HUES6 (cell line): ENCODE data around the gene GPR160.
"Not testable (repeated sequence)": the region's sequence is repeated elsewhere in the genome, so short reads cannot be mapped to it uniquely, and the experiment has no call there.

Experiments
- H3K27ac ChIP-seq: 2 replicates; pipeline ENCODE4 v1.7.0; 2013; ENCODE audit warnings: low read depth, mild to moderate bottlenecking, low read length, inconsistent platforms
- H3K27me3 ChIP-seq: 2 replicates; pipeline ENCODE4 v1.6.1; 2013; ENCODE audit warnings: low read length; ENCODE audit not compliant: control insufficient read depth, insufficient read depth
- H3K36me3 ChIP-seq: 2 replicates; pipeline ENCODE4 v1.6.1; 2013; ENCODE audit warnings: low read length; ENCODE audit not compliant: control insufficient read depth, insufficient read depth
- H3K4me1 ChIP-seq: 2 replicates; pipeline ENCODE4 v1.6.1; 2013; ENCODE audit warnings: low read length; ENCODE audit not compliant: control insufficient read depth, insufficient read depth
- H3K4me3 ChIP-seq: 2 replicates; pipeline ENCODE4 v1.5.1; 2013; ENCODE audit warnings: low read depth, low read length
- H3K9ac ChIP-seq: one replicate; pipeline ENCODE4 v1.6.1; 2013; ENCODE audit warnings: mild to moderate bottlenecking, low read length
- H3K9me3 ChIP-seq: 2 replicates; pipeline ENCODE4 v1.6.1; 2013; ENCODE audit warnings: low read depth, low read length; ENCODE audit not compliant: control insufficient read depth, insufficient read depth

Gene GPR160

DNA sequence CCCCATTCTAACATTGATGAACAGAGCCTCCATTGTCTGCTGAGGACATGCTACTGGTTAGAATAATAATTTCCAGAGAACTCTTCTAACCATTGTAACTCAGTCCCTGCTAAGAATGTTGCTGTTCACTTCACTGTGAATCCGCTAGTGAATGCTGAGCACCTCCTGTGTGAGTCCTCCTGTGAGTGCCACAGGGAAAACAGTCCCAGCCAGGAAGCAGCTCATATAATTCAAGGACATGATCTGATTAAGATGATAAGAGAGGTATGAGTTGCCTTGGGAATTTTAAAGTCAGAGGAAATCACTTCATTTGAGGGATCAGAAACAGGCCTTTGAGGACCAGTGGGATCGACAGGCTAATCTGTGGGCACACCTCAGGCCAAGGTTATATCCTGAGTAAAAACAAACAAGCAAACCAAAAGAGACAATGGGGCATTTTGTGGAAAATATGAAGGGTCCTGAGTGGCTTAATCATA lies 33.9 kb upstream of the GPR160 start:
- Histone ChIP-seq H3K27me3 (no peaks in the 10 kb centered on the region), H3K4me1 (no peaks in the 10 kb centered on the region), H3K9me3 (0 out of 2 replicates have a peak, but pooled peaks cover 2% of the 10 kb centered on the region), H3K36me3 (0 out of 2 replicates have a peak, but pooled peaks cover 5% of the 10 kb centered on the region), H3K9ac (no peak overlapping the region), H3K27ac (no peak overlapping the region), H3K4me3 (no peak overlapping the region)

DNA sequence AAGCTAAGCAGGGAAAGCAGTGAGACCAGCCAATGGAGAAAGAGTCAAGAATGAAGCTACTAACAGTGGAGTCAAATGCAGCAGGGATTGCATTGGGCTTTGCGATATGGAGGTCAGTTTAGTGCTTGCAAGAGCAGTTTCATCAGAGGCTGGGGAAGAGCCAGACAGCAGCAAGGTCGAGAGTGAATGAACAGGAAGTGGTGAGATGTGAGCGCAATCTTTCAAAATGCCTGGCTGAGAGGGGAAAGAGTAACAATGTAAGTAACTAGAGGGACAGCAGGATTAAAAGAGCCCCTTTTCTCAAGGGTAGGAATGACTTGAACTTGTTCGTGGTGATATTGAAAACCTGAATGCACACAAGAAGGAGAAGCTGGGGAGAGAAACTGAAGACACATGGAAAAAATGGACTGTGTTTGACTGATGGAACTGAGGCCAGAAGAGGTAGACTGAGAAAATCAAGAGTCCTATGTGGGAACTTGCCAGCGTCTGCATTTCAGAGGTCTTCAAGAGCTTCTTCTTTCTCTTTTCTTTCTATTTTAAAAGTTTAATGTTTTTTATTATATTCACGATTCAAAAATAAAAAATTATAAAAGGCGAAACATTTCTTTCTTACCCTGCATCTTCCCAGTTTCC lies 30.6 kb upstream of the GPR160 start:
- no peak overlapping the region for H3K4me3 ChIP-seq
- H3K27me3 ChIP-seq = no peaks in the 10 kb centered on the region
- no peak overlapping the region for H3K27ac ChIP-seq
- no peak overlapping the region for H3K9ac ChIP-seq
- H3K4me1 ChIP-seq = no peaks in the 10 kb centered on the region
- no peaks in the 10 kb centered on the region for H3K9me3 ChIP-seq
- no peaks in the 10 kb centered on the region for H3K36me3 ChIP-seq

DNA sequence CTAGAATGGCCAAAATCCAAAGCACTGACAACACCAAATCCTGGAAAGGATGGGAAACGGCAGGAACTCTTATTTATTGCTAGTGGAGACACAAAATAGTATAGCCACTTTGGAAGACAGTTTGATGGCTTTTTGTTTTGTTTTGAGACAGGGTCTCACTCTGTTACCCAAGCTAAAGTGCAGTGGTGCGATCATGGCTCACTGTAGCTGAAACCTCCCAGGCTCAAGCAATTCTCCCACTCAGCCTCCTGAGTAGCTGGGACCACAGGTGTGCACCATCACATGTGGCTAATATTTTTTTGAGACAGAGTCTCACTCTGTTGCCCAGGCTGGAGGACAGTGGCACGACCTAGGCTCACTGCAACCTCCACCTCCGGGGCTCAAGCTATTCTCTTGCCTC lies 27.3 kb upstream of the GPR160 start:
- H3K27ac ChIP-seq = no peak overlapping the region
- H3K4me3 ChIP-seq = no peak overlapping the region
- no peaks in the 10 kb centered on the region for H3K4me1 ChIP-seq
- no peaks in the 10 kb centered on the region for H3K27me3 ChIP-seq
- no peaks in the 10 kb centered on the region for H3K36me3 ChIP-seq
- no peaks in the 10 kb centered on the region for H3K9me3 ChIP-seq
- no peak overlapping the region for H3K9ac ChIP-seq

DNA sequence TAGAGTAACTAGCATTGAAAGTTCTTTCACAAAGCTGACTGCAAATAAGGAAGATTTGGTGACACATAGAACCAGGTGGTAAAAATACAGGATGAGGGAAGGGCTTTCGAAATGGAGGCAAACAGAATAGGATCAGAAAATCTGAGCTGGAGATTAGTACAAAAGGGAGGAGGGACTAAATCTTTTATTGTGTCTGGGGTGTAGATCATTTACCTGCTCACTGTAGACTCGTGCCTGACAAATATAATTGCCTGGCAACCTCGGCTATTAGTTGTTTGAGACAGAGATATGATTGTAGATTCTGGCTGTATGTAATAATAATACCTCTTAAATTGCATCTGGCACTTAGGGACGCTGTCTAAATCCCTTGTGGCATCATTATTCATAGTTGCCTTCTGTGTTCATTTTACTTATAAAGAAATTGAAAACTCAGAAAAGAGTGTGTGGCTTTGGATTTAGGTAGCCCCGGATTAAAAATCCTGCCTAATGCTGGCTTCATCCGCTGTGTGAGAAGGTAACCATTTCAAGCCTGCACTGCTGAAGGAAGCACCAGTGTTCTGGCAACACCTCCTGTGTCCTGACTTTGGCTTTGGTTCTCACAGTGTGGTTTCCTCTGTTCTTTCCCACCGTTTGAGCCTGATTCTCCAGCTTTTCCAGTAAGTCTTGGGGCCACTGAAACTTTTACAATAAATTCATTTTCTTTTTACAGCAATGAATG lies 25.0 kb upstream of the GPR160 start:
- H3K27me3 ChIP-seq = no peaks in the 10 kb centered on the region
- H3K36me3 ChIP-seq = no peaks in the 10 kb centered on the region
- no peak overlapping the region for H3K27ac ChIP-seq
- H3K4me3 ChIP-seq = no peak overlapping the region
- no peaks in the 10 kb centered on the region for H3K4me1 ChIP-seq
- H3K9me3 ChIP-seq = no peaks in the 10 kb centered on the region
- no peak overlapping the region for H3K9ac ChIP-seq

DNA sequence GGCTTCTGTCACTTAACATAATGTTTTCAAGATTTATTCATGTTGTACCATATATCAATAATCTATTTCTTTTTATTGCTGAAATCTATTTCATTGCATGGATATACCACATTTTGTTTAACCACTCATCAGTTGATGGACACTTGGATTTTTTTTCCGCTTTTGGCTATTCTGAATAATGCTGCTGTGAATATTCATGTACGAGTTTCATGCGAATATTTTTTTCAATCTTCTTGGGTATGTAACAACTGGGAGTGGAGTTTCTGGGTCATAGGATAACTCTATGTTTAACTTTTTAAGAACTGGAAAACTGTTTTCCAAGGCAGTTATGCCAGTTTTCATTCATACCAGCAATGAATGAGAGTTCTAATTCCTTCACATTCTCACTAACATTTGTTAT lies 21.7 kb upstream of the GPR160 start:
- no peaks in the 10 kb centered on the region for H3K4me1 ChIP-seq
- no peaks in the 10 kb centered on the region for H3K36me3 ChIP-seq
- no peak overlapping the region for H3K4me3 ChIP-seq
- H3K9ac ChIP-seq = no peak overlapping the region
- H3K27me3 ChIP-seq = no peaks in the 10 kb centered on the region
- no peaks in the 10 kb centered on the region for H3K9me3 ChIP-seq
- H3K27ac ChIP-seq = no peak overlapping the region

DNA sequence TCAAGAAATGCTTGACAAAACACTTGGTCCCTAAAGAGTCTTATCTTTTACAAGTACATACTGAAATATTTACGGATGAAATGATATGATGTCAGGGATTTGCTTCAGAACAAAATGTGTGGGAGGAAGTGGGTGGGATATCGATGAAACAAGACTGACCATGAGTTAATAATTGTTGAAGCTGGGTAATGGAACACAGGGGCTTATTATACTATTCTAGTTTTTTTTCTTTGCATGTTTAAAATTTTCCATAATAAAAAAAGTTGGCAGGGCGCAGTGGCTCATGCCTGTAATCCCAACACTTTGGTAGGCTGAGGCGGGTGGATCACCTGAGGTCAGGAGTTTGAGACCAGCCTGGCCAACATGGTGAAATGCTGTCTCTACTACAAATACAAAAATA lies 18.5 kb upstream of the GPR160 start:
- not testable (repeated sequence) for H3K4me3 ChIP-seq, H3K9me3 ChIP-seq, H3K27ac ChIP-seq, H3K9ac ChIP-seq, H3K4me1 ChIP-seq, H3K27me3 ChIP-seq, H3K36me3 ChIP-seq

DNA sequence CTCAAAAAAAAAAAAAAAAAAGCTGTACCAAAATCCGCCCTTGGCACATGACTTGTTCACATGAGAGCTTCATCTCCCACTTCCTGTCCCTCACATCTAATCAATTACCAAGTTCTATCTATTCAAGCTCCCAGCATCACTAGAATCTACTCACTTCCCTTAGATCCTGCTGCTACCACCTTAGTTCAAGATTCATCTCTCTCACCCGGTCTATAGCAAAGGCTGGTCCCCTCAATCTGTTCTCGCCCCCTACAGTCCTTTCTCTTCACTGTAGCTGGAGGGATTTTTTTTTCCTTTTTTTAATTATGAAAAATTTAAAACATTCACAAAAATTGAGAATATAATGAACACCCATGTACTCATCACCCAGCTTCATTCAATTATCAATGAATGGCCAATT lies 16.7 kb upstream of the GPR160 start:
- Histone ChIP-seq H3K9me3 (no peaks in the 10 kb centered on the region), H3K4me3 (no peak overlapping the region), H3K27ac (no peak overlapping the region), H3K9ac (no peak overlapping the region), H3K36me3 (no peaks in the 10 kb centered on the region), H3K27me3 (no peaks in the 10 kb centered on the region), H3K4me1 (no peaks in the 10 kb centered on the region)

DNA sequence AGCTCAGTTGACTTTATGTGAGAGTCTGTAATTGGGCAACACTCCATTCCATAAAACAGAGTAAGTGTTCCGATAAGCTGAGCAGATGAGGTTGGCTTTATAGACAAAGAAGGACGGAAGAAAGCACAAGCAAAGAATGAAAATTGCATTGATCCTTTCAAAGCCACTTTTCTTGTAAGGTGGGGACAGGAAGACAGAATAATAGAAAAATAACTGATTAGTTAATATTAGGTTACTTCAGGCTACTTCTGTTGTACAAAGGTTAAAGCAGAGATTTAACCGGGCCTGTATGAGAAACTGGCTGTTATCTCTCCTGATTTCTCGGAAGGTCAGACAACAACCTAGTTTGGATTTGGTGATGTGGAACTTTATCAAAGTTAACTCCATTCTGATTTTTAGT lies 15.5 kb upstream of the GPR160 start:
- Histone ChIP-seq H3K36me3 (no peaks in the 10 kb centered on the region), H3K4me3 (no peak overlapping the region), H3K4me1 (no peaks in the 10 kb centered on the region), H3K27ac (no peak overlapping the region), H3K9ac (no peak overlapping the region), H3K9me3 (no peaks in the 10 kb centered on the region), H3K27me3 (no peaks in the 10 kb centered on the region)

DNA sequence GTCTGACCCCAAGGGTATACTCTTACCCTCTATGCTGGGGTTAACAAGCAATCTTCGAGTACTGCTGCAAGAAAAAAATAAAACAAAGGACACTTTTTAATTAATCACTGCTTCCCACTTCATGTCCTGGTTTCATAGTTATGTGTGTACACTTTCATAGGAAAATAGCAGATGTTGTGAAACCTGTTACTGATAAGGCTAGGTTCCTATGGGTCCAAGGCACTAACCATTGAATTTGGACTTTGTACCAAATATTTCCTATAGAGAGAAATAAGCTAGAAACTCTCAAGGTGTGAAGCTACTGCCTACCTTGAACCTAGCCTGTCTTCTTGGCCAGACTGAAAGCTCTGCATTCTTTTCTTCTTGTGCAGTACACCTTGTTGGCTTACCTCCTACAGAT lies 14.6 kb upstream of the GPR160 start:
- Histone ChIP-seq H3K36me3 (no peaks in the 10 kb centered on the region), H3K9ac (no peak overlapping the region), H3K4me1 (no peaks in the 10 kb centered on the region), H3K27ac (no peak overlapping the region), H3K27me3 (no peaks in the 10 kb centered on the region), H3K4me3 (no peak overlapping the region), H3K9me3 (no peaks in the 10 kb centered on the region)

DNA sequence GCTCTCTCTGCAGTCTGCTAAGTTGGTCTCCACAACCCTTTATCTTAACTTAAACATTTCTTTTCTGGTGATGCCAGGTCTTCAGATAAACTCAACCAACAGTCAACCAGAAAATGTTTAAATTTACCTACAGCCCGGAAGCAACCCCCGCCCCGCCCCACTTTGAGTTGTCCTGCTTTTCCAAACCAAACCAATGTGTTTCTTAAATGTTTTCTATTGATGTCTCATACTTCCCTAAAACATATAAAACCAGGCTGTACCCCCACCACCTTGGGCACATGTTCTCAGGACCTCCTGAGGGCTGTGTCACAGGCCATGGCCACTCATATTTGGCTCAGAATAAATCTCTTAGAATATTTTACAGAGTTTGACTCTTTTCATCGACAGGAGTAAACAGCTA lies 13.2 kb upstream of the GPR160 start:
- H3K9me3 ChIP-seq = no peaks in the 10 kb centered on the region

DNA sequence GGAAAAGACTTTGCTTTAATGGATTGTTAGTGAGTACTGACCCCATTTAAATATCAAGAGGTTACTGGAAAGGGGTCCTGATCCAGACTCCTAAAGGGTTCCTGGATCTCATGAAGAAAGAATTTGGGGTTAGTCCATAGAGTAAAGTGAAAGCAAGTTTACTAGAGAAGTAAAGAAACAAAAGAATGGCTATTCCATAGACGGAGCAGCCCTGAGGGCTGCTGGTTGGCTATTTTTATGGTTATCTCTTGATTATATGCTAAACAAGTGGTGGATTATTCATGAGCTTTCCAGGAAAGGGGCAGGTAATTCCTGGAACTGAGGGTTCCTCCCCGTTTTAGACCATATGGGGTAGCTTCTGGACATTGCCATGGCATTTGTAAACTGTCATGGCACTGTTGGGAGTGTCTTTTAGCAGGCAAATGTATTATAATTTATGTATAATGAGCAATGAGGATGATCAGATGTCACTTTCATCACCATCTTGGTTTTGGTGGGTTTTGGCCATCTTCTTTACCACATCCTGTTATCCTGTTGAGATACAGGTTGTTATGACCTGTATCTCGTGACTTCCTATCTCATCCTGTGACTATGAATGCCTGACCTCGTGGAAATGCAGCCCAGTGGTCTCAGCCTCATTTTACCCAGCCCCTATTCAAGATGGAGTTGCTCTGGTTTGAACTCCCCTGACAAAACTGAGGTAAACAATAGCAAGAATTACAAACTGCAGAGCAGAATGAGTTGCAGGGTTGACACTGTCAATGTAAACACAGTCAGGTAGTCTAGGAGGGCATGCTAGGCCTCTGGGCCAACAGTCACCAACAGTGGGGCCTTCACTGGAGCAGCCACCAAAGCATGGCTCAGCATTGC lies 10.3 kb upstream of the GPR160 start:
- Histone ChIP-seq H3K4me3 (no peak overlapping the region), H3K27me3 (no peaks in the 10 kb centered on the region), H3K9me3 (no peaks in the 10 kb centered on the region), H3K4me1 (no peaks in the 10 kb centered on the region), H3K9ac (no peak overlapping the region), H3K27ac (no peak overlapping the region), H3K36me3 (no peaks in the 10 kb centered on the region)

More for the DNA sequence above, 13.2 kb upstream of the GPR160 start:
- Histone ChIP-seq H3K4me3 (no peak overlapping the region), H3K27ac (no peak overlapping the region), H3K27me3 (no peaks in the 10 kb centered on the region), H3K4me1 (no peaks in the 10 kb centered on the region), H3K9ac (no peak overlapping the region), H3K36me3 (no peaks in the 10 kb centered on the region)
